GM21447 (cell line): ENCODE measurements around the gene TRIB2.

Experiments
- ATAC-seq: cut with Tn5 transposase; IDR thresholded peaks from one replicate; pipeline ENCODE4 v1.9.1; 2021; ENCODE audit not compliant: unreplicated experiment

TRIB2 gene

GRCh38 chr2:12719400-12720277, 2.9 kb downstream of the TRIB2 start:
- ATAC-seq = no peak

- no peak for ATAC-seq
These were observed 3.5 kb downstream of the TRIB2 start for GRCh38 chr2:12720278-12720620.

DNA sequence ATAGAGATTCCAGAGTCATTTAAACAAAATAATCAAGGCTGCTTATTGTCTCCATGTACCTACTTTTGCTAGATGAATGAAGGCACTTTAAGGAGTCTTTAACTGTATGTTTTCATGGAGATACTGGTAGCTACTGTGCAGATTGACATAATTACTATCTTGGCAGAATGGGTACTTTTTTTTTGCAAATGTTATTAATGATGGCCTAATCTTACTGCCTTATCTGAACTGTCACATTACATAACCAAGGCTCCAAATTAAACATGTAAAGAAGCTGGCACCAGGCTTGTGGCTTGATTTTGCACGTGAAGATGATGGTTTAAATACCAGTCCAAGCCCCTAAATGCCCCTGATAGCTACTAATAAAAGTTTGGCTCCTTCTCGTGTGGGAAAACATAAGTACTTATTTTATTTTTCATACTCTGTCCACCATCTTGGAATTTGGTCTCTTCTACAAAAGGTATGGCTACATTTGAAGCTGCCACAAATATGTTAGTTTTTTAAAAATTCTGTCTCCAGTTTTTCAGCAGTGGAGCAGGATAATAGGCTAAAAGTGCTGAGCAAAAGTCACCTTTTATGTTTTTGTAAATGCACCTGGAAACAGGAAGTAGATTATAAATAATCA, 4.1 kb downstream of the TRIB2 start:
- ATAC-seq = no peak

- no peak for ATAC-seq
These were observed 5.1 kb downstream of the TRIB2 start for GRCh38 chr2:12721566-12722446.

DNA sequence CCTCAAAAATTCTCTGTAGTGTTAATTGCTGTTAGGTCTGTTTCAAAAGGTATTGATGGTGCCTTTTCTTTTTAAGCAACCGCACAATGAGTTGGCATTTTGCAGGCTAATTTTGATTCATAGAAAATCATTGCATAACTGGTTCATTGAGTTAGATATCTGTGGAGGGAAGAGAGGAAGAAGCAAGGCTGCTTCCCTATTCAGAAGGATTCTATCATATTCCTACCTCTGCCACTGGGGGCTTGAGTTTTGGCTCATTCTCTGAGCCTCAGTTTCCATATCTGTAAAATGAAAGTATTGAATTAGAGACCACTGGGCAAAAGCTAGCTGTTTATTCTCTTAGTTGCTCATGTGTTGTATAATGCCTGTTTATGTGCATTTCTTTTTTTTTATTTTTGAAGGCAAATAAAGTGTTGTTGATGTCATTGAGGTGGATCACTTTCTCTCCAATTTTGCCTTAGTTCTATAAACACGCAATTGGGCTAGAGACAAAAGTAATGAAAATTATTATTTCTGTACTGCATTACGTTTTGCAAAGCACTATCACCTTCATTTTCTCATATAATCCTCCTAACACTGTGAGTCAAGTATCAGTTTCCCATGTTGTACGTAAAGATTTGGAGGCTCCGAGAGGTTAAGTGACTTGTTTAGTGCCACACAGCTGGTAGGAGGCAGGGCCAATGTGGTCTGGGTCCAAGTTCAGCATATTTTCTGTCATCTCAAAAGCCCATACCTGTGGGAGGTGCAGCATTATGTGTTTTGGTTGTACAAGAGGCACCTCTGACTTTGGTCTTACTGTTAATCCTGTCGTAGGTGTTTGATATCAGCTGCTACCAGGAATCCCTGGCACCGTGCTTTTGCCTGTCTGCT, 5.9 kb downstream of the TRIB2 start:
- ATAC-seq = no peak

- ATAC-seq = no peak
These were observed 7.2 kb downstream of the TRIB2 start for GRCh38 chr2:12723736-12724463.

- ATAC-seq = no peak
These were observed 8.8 kb downstream of the TRIB2 start for GRCh38 chr2:12725233-12726187.

GRCh38 chr2:12726271-12726670, 9.5 kb downstream of the TRIB2 start:
- no peak for ATAC-seq

DNA sequence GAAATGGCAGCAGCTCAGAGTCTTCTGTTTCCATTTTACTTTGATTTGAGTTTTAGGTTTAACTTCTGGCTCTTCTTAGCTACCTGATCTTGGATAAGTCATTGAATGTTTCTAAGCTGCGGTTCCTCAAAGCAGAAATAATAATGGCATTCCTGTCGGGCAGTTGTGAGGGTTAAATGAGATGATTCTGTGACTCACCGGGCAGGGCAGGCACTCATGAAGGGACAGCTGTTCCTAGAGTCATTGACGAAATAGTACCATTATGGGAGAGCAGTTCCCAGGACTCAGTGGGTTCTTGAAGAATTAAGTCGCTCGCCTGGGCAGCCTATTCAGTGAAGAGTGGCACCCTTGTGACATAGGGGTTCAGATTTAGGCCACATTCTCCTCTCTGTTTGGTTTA, 10.3 kb downstream of the TRIB2 start:
- ATAC-seq = no peak

- ATAC-seq = no peak
These were observed 10.9 kb downstream of the TRIB2 start for GRCh38 chr2:12727641-12728040.

DNA sequence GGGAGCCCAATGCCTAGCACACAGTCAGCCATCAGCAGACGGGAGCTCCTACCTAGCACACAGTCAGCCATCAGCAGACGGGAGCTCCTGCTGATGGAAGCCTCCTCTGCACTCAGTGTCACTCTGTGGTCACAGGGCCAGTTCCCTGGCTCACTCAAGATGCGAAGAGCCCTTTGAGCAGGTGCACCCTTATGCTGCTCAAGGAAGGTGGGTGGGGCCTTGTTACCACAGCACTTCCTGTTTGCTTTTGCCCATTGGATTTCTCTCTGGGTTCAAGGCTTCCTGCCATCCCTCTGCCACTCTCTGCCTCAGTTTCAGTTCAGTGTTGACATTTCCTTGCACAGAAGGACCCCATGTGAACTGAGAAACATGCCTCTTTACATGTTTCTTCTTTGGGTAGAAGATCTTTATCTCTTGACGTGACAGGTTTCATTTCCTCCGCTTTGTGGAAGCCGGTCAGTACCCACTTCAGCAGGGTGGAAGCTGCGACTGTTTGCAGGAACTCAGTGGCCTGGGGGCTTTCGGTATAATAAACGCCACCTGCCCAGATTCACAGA, 11.6 kb downstream of the TRIB2 start:
- ATAC-seq = peak; percentile 94

DNA sequence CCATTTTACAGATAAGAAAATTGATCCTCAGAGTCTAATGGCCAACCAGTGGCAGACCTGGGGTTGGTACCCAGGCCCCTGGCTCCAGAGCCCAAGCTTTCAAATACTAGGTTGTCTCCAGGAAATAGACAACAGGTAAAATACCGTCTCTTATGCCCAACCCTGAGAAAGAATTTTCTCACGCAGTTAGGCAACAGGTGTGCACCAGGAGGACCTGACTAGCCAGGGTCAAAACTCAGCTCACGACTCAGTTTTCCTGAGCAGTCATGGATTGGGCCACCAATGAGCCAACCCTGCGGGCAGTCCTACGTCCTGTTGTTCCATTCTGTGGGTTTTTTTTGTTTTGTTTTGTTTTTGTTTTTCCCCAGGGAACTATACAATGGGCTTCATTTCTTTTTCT, 13.5 kb downstream of the TRIB2 start:
- no peak for ATAC-seq

- ATAC-seq = no peak
These were observed 15.1 kb downstream of the TRIB2 start for GRCh38 chr2:12731701-12732280.

DNA sequence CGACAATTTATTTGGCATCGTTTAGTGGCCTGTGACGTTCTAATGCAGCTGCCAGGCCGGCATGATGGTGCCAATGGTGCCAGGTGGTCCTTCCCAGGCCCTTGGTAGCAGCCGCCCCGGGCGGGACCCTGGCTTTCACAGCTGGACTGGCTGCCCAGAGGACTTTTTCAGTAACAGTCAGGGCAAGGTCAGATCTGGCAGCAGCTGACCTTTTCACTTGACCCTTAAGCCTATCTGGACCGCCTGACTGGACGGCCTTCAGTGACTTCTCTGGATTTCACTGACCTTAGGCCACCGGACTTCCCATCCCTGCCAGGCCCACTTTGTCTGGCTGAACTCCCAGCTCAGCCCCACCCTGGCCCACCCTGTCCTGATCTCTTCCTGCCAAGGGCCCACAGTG, 15.9 kb downstream of the TRIB2 start:
- ATAC-seq = no peak

GRCh38 chr2:12733846-12734245, 17.1 kb downstream of the TRIB2 start:
- ATAC-seq = no peak

- ATAC-seq = no peak
These were observed 18.3 kb downstream of the TRIB2 start for GRCh38 chr2:12734914-12735654.

GRCh38 chr2:12737297-12737696, 20.6 kb downstream of the TRIB2 start:
- ATAC-seq = no peak
